IMR-90 (cell line): ENCODE data around the gene KCTD3.

ENCODE experiments used
- BHLHE40 ChIP-seq: fragments of 150-350 bp; IDR thresholded peaks from 2 replicates; pipeline ENCODE4 v1.6.1; 2016; ENCODE audit warnings: mild to moderate bottlenecking, low read depth, low read length
- CEBPB ChIP-seq: IDR thresholded peaks from 2 replicates; pipeline ENCODE4 v1.6.1; 2012; ENCODE audit warnings: low read depth, low read length, improper control_type of control experiment
- TF ChIP-seq, protein P1 (sequence below): conservative IDR thresholded peaks from 2 replicates; pipeline ENCODE4 v1.5.1; 2012; ENCODE audit warnings: mild to moderate bottlenecking, low read depth, low read length, improper control_type of control experiment

DNA sequence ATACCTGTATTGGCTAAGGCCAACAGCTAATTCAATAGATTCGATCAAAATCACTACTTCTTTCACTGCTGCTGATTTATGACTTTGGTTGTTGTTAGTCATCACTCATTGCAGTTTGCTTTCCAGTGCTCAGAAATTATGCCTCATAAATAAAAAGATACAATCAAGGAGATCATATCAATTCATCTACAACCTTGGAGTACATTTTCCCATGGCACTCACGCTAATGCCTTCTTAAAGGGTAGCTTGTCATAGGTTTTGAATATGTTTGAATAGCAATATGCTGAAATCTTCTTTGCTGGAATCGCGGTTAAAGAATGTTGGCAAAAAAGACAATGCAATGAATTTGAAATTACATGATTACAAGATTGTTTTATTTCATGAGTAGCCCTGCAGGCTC is 89.9 kb downstream of the KCTD3 start:
- TF ChIP-seq, protein P1, sequence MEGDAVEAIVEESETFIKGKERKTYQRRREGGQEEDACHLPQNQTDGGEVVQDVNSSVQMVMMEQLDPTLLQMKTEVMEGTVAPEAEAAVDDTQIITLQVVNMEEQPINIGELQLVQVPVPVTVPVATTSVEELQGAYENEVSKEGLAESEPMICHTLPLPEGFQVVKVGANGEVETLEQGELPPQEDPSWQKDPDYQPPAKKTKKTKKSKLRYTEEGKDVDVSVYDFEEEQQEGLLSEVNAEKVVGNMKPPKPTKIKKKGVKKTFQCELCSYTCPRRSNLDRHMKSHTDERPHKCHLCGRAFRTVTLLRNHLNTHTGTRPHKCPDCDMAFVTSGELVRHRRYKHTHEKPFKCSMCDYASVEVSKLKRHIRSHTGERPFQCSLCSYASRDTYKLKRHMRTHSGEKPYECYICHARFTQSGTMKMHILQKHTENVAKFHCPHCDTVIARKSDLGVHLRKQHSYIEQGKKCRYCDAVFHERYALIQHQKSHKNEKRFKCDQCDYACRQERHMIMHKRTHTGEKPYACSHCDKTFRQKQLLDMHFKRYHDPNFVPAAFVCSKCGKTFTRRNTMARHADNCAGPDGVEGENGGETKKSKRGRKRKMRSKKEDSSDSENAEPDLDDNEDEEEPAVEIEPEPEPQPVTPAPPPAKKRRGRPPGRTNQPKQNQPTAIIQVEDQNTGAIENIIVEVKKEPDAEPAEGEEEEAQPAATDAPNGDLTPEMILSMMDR, result no peak
- no peak for TF ChIP-seq BHLHE40
- TF ChIP-seq CEBPB, result no peak
